Fibroblast of skin of right biceps (primary cell): ENCODE results near the gene HSPA12A.
"Not testable (repeated sequence)": the region's sequence is repeated elsewhere in the genome, so short reads cannot be mapped to it uniquely, and the experiment has no call there.

Experiments used
- DNase-seq: peaks from one replicate; pipeline ENCODE4 v3.0.0-alpha.2; 2013

Gene HSPA12A

DNA sequence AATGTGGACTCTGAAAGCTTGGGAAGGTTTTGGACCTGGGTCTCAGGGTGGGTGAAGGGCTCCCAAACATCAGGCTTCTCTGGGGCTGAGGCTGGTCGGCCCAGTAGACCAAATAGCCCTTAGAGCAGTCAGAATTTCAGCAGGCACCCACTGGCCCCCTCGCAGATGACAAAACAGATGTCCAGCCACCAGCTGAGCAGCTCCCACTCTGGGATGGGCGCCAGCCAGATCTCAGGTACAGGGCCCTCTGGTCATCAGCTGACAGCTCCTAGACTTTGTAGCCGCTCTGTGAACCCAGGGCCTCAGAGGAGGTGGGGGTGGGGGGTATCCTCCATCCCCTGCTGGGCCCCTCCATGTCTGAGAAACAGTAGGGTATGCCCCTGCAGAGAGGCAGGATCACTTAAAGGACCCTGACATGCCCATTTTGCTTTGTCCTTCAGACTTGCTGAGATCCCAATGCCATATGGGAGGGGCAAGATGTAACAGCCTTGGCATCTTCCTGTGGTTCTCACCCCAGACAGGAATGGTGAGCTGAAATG, 26.5 kb downstream of the HSPA12A start:
- no peak for DNase-seq

DNA sequence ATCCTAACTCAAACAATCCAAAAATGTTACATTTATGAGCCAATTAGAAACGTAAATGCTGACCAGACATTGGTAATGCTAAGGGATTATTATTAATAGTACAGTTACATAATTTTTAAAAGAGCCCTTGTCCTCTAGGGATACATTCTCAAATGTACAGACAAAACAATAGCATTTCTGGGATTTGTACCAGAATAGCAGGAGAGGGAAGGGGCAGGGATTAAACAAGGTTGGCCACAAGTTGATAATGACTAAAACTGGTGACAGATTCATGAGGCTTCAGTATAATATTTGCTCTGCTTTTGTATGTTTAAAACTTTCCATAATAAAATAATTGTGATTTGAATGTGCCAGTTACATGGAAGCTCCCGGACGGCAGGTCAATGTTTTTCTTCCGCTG, 27.0 kb downstream of the HSPA12A start:
- no peak for DNase-seq

- DNase-seq: no peak
Measured at GRCh38 chr10:116713846-116714245, 28.5 kb downstream of the HSPA12A start.

DNA sequence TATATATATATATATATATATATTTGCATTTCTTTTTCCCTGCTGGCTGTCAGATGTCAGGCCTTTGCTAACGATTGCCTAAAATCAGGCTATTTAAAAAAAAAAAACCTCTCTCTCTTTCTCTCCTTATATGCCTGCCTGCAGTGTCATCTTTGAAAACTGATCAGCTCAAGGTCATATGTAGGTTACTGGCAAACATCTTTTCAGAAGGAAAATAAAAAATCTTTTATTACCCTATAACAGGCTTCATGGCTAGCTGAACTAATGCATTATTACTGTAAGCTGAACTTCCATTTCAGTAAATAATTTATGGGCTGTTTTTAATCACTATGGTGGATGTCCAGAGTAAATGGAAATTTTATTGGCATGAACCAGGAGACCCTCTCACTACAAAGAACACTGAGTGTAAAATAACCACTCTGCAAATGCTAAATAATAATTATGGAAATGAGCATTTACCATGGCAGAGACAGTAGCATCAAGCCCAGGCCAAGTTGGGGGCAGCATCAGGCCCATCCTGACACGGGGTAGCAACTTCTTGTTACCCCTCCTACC, 29.3 kb downstream of the HSPA12A start:
- DNase-seq: no peak

- DNase-seq: no peak
Measured at GRCh38 chr10:116712519-116712918, 29.8 kb downstream of the HSPA12A start.

DNA sequence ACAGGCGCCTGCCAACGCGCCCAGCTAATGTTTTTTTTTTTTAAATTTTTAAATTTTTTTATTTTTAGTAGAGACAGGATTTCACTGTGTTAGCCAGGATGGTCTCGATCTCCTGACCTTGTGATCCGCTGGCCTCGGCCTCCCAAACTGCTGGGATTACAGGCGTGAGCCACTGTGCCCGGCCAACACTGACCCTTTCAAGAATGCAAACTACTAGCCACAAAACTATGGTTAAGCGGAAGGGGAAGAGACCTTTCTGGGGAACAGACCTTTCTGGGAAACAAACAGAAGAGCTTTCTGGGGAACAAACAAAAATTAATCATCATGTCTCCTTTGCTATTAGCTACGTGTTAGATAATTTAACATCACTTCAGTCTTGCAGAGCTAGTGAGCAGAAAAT, 30.6 kb downstream of the HSPA12A start:
- DNase-seq: not testable (repeated sequence)

DNA sequence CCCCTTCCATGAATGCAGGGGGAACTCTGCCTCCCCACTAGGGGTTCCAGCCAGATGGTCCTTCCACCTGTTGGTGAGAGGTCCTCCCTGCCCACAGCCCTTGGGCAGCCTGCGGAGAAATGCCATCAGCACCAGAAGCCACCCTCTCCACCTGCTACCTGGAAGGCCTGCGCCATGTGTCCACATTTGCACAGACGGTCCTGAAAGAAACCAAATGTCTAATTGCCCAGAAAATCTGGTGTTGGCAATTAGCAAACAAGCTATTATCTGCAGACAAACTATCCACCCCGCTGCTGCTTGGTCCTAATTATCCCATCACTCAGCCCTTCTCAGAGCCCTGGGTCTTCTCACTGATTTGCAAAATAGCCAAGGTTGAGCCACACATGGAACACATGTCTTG, 32.3 kb downstream of the HSPA12A start:
- no peak for DNase-seq

DNA sequence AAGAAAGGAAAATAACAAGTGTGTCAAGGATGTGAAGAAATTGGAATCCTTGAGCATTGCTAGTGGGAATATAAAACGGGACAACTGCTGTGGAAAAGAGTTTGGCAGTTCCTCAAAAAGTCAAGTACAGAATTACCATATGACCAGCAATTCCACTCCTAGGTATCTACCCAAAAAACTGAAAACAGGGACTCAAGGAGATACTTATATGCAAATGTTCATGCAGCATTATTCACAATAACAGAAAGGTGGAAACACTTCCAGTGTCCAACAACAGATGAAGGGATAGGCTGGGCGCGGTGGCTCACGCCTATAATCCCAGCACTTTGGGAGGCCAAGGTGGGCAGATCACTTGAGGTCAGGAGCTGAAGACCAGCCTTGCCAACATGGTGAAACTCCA, 33.5 kb downstream of the HSPA12A start:
- no peak for DNase-seq

DNA sequence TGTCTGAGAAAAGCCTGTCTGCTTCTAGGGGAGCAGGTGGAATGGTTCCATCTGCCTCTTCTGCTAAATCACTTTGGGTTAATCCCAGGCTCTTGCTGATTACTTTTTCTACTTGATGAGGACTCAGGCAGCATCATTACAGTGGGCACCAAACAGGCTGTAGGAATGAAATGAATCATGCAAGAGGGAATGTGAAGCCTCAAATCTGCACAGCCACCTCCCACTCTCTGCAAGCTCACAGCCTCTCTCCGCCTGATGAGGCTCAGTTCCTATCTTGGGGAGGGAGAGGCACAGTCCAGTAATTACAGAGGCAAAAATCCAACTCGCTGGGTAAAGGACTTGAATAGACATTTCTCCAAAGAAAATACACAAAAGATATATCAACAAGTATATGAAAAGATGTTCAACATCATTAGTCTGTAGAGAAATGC, 34.0 kb downstream of the HSPA12A start:
- peak; percentile 73 for DNase-seq

DNA sequence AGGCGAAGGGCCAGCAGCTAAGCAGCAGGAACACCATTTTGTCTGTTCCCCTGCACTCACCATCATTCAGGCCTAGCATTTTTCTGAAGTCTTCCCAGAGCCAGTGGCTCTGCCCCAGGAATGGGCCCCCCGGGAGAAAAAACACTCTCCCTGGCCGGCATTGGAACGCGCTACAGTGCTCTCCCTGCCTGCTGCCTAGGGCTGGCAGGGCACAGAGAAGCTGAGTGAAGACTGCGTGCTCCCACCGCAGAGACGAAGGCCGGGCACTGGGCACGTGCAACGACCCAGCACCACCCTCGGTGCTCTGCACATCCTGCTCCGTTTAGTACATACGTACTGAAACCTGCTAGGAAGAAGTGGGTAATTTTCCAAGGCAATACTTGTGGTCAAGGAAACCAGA, 34.4 kb downstream of the HSPA12A start:
- no peak for DNase-seq

DNA sequence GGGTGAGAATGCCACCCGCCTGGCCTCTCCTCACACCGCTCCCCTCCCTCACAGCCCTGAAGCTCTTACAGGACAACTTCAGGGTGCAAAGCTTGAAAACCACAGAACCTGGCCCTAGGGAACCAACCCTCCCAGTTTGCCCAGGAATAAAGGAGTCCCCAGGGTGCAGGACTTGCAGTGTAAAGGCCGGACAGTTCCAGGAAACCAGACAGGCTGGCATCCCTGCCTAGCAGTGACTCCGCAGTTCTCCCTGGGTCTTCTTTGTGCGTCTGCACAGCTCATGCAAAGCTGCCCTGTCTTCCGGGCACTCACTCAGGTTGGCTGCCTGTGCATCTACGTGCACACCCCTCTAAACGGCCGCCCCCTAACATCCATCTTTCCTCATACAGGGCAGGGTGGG, 36.1 kb downstream of the HSPA12A start:
- DNase-seq: no peak

- no peak for DNase-seq
Measured at GRCh38 chr10:116705498-116705897, 36.9 kb downstream of the HSPA12A start.

DNA sequence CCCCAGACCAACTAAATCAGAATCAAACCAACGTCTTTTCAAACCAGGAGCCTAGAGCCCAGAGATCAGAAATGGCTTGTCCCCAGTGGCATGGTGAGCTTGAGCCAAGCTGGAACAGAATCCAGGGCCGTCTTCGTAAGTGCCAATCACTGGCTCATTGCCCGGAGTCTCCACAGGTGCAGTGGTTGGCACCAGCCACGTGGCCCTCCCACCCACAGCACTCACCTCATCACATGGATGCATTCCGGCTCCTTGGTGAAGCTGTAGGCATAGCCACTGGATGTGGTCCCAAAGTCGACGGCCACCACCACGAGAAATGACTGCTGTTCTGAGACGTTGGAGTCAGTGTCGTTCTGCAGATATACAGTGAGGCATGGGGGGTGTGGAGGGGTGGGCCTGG, 37.4 kb downstream of the HSPA12A start:
- no peak for DNase-seq

GRCh38 chr10:116702165-116702564, 40.2 kb downstream of the HSPA12A start:
- DNase-seq: no peak

- no peak for DNase-seq
Measured at GRCh38 chr10:116699471-116700150, 42.8 kb downstream of the HSPA12A start.

GRCh38 chr10:116699049-116699448, 43.3 kb downstream of the HSPA12A start:
- DNase-seq: no peak

DNA sequence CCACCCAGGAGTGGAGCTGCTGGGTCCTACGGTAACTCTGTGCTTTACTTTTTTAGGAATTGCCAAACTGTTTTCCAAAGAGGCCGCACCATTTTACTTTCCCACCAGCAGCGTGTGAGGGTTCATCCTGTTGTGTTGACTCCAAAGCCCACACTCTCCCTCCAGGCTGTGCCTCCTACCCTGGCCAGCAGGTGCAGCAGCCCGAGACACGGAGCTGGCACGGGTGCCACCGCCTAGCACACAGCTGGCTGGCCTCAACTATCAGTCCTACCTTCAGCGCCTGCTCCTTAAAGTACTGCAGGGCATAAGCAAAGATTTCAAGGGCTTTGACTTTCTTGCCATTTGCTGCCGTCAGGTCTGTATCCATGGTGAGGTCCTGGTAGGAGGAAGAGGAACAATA, 44.0 kb downstream of the HSPA12A start:
- no peak for DNase-seq

DNA sequence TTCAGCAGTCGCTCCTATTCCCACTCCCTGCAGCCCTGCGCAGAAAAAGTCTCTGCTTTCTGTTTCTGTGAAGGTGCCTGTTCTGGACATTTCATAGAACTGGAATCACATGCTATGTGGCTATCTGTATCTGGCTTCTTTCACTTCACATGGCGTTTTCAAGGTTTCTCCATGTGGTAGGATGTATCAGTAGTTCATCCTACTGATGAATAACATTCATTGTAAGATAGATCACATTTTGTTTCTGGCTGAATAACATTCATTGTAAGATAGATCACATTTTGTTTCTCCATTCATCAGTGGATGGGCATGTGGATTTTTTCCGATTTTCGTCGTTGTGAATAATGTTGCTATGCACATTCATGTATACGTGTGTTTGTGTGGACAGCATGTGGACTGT, 44.5 kb downstream of the HSPA12A start:
- DNase-seq: no peak

DNA sequence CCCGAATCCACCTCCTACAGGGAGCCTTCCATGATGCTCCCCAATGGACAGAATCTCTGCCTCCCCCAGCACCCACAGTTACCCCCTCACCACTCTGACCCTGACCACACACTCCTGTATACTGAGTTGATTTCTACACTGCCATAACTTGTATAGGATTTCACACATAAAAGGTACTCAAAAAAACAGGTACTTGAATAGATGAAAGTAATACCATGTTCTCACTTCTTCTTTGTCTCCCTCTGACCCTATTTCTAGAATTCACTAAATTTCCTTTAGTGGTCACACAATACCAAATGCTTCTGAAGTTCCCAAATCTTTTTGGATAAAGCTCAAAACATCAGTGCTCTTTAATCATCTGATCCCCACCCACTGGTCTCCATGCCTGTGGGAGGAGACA, 45.4 kb downstream of the HSPA12A start:
- DNase-seq: no peak

- DNase-seq: no peak
Measured at GRCh38 chr10:116694927-116695268, 47.5 kb downstream of the HSPA12A start.

DNA sequence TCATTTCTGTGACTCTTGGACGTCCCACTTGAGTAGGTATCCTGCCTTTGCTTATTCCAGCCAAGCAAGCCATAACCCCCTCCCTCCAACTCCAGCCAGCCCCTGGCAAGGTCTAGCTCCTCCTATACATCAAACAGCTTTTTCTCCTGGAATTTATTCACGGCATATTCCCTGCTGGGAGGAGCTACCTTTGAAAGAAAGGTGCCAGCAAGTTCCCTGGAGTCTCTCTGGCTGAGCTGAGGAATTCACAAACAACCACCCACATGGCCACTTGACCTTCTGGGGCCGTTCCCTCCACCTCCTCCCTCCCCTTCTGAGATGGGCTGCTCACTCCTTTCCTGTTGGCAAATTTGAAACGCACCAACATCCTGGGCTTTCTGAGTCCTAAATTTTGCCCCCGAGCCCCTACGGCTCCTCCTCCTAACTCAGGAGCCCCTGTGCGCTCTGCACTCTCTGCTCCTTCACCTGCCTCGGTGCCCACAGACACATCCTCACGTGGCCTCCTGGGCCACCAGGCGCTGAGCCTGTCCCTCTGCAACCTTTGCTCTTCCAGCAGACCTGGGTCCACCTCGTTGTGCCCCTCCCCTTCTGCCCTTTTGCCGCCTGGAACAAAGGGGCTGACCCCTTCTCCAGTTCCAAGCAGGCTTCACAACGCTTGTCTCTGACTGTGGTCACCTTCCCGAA, 48.0 kb downstream of the HSPA12A start:
- no peak for DNase-seq

DNA sequence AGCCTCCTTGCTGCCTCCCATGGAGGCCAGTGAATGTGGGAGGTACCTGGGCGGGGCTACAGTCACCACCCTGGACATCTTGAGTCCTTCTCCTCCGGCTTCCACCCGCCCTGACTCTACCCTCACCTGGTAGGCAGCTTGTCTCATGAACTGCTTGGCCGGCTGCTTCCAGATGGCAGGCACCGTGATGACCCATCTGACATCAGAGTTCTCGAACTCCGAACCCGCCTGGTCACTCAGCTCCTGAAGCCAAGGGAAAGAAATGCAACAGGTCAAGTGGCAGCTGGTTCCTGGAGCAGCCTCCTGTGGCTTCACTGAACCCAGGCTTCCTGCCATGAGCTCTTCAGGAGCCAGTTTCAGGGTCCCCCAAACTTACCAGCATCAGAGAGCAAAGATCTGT, 50.1 kb downstream of the HSPA12A start:
- DNase-seq: no peak

- DNase-seq: no peak
Measured at GRCh38 chr10:116691635-116692034, 50.7 kb downstream of the HSPA12A start.
